ENCODE measurements around the gene FAM53B. TPM values are rescaled to one million over a fixed set of nuclear protein-coding genes. Genes with fewer than 3 reads are reported as not detected.

The FAM53B gene
- total RNA-seq, 4 donors from 2014 or later: 72.7 to 92.1 (median 80.5) TPM

DNA sequence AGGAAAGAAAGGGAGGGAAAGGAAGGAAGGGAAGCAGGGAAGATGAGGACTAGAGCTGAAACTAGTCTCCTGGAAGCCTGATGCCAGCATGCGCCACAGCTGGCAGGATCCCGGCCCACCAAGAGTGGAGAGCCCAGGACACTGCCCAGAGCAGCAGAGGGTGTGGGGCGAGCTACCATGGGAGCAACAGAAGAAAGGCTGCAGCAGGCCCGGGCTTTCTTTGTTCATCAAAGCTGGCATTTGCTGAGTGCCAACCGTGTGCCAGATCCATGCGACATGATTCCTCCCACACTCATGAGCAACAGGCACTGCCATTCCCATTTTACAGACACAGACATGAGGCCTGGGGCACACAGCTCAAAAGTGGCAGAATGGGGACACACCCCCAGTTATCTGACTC lies 68.9 kb downstream of the FAM53B start:
- Histone ChIP-seq H3K9me3 (no peaks in the 10 kb centered on the region), H3K36me3 (peaks cover 0 to 20% (median 0%) of the 10 kb centered on the region in 3 donors), H3K4me1 (peaks cover 0 to 64% (median 19%) of the 10 kb centered on the region in 4 donors), H3K27me3 (no peaks in the 10 kb centered on the region), H3K27ac (no peak overlapping the region), H3K4me3 (no peak overlapping the region)
- DNase-seq: no peak
- TF ChIP-seq POLR2A (IDR thresholded peaks at IDR 0.05): no peak
- TF ChIP-seq, protein P1, sequence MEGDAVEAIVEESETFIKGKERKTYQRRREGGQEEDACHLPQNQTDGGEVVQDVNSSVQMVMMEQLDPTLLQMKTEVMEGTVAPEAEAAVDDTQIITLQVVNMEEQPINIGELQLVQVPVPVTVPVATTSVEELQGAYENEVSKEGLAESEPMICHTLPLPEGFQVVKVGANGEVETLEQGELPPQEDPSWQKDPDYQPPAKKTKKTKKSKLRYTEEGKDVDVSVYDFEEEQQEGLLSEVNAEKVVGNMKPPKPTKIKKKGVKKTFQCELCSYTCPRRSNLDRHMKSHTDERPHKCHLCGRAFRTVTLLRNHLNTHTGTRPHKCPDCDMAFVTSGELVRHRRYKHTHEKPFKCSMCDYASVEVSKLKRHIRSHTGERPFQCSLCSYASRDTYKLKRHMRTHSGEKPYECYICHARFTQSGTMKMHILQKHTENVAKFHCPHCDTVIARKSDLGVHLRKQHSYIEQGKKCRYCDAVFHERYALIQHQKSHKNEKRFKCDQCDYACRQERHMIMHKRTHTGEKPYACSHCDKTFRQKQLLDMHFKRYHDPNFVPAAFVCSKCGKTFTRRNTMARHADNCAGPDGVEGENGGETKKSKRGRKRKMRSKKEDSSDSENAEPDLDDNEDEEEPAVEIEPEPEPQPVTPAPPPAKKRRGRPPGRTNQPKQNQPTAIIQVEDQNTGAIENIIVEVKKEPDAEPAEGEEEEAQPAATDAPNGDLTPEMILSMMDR (IDR thresholded peaks at IDR 0.05): no peak

DNA sequence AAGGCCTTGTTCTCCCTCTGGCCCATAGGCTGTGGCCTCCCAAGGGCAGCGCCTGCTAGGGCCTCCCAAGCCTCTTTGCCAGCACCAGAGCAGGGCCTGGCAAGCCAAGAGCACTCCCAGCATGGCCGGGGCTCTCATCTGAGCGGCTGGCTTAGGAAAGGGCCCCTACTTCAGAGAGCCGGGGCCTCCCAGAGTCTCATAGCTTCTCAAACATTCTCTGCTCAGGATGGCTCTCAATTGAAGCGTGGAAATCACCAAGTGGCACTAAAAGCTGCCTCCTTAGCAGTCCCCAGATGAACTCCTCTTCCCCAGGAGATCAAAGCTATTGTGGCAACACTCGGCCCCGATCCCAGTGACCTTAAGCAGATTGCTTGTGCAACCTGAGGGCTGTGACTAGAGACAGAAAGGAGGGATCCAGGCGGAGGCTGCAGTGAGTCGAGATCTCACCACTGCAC lies 69.4 kb downstream of the FAM53B start:
- H3K27ac ChIP-seq: no peak overlapping the region

DNA sequence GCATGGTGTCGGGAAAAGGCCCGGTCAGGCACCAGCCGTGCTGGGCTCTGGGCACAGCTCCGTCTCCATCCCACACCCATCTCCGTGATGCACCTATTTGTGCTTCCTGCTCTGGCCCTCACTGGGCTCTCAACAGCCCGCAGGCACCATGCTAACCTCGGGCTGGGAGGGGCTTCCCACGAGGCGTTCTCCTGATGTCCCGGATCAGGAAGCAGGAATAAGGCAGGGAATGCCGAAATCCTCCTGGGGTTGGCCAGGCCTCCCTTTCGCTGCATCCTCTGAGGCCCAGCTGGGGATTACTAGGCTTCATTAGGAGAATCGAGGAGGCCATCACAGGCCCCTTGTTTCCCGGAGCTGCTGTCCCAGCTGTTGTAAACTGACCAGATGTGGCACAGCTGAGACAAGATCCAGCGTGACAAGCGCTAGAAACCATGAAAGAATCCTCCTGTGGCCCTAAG lies 72.0 kb downstream of the FAM53B start:
- peak overlapping the region in 3 of 4 donors; percentile 7 to 48 (median 34) for H3K27ac ChIP-seq
- H3K36me3 ChIP-seq: peaks cover 0 to 10% (median 0%) of the 10 kb centered on the region in 3 donors
- H3K27me3 ChIP-seq: no peaks in the 10 kb centered on the region
- no peak for DNase-seq
- no peak overlapping the region for H3K4me3 ChIP-seq
- TF ChIP-seq POLR2A (IDR thresholded peaks at IDR 0.05): no peak
- TF ChIP-seq, protein P1 (IDR thresholded peaks at IDR 0.05): no peak
- H3K4me1 ChIP-seq: peaks cover 4 to 58% (median 9%) of the 10 kb centered on the region in 4 donors
- no peaks in the 10 kb centered on the region for H3K9me3 ChIP-seq

More for the DNA sequence above, 69.4 kb downstream of the FAM53B start:
- no peak overlapping the region for H3K4me3 ChIP-seq
- TF ChIP-seq, protein P1 (IDR thresholded peaks at IDR 0.05): no peak
- no peak for TF ChIP-seq POLR2A (IDR thresholded peaks at IDR 0.05)
- no peaks in the 10 kb centered on the region for H3K27me3 ChIP-seq
- peaks cover 0 to 61% (median 19%) of the 10 kb centered on the region in 4 donors for H3K4me1 ChIP-seq
- DNase-seq: no peak
- H3K36me3 ChIP-seq: peaks cover 0 to 17% (median 0%) of the 10 kb centered on the region in 3 donors
- no peaks in the 10 kb centered on the region for H3K9me3 ChIP-seq

DNA sequence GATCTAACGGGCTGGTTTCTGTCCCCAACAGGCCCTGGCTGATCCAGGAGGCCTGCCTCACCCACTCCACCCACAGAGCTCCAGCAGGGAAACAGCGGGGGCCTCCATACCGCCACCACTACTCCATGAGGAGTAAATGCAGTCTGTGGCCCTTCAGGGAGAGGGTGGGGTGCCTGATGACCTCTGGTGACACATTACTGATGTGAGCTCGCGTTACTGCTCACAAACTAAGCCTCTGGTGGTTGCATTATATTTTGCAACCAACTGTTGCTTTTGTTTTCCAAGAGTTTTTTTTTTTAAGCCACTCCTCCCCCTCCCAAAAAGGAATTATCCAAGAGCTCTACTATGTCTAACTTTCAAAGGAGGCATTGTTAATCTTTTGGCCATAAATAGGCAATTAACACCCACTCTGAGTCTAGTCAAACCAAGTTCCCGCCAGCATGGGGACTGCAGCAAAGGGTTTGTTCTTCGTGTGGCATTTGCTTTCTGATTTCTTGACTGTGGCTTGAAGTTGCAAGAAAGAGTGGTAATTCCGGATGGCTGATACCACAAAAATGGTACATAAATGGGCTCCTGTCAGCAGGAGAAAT lies 72.6 kb downstream of the FAM53B start:
- Histone ChIP-seq H3K4me1 (peaks cover 4 to 58% (median 9%) of the 10 kb centered on the region in 4 donors), H3K9me3 (no peaks in the 10 kb centered on the region), H3K27me3 (no peaks in the 10 kb centered on the region), H3K36me3 (peaks cover 0 to 12% (median 0%) of the 10 kb centered on the region in 3 donors), H3K4me3 (no peak overlapping the region), H3K27ac (peak overlapping the region in 3 of 4 donors; percentile 39 to 48 (median 46))
- no peak for TF ChIP-seq POLR2A (IDR thresholded peaks at IDR 0.05)
- TF ChIP-seq, protein P1 (IDR thresholded peaks at IDR 0.05): peak in 4 of 6 experiments; percentile 10 to 26 (median 23)
- DNase-seq: no peak

DNA sequence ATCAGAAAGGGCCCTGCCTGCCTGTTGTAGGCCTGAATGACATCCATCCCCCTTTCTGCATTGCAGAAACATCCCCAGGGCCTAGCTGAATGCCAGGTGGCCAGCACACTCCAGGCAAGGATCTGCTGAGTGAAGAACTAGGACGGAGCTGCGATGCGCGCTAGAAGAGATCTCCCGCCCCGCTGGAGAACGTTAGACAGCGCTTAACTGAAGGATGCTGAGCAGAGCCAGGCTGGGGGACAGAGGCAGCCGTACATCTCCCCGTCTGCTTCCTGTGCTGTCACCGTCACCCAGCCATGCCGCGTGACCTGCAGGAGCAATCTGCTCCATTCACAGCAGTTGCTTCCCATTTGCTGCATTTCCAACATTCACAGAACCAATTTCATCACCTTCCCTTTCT lies 73.3 kb downstream of the FAM53B start:
- Histone ChIP-seq H3K27ac (peak overlapping the region in 3 of 4 donors; percentile 19 to 46 (median 39)), H3K4me1 (peaks cover 4 to 54% (median 9%) of the 10 kb centered on the region in 4 donors)

More for the DNA sequence above, 73.3 kb downstream of the FAM53B start:
- Histone ChIP-seq H3K27me3 (no peaks in the 10 kb centered on the region), H3K9me3 (no peaks in the 10 kb centered on the region), H3K36me3 (peaks cover 0 to 14% (median 0%) of the 10 kb centered on the region in 3 donors), H3K4me3 (no peak overlapping the region)
- TF ChIP-seq, protein P1 (IDR thresholded peaks at IDR 0.05): no peak
- no peak for TF ChIP-seq POLR2A (IDR thresholded peaks at IDR 0.05)
- no peak for DNase-seq

Measured in Peyer's patch (tissue), 4 donors.